ENCODE measurements around the gene NELL1.

NELL1 gene

GRCh38 chr11:20669820-20670684 lies 666 bp downstream of the NELL1 start:
- DNase-seq: no peak

DNA sequence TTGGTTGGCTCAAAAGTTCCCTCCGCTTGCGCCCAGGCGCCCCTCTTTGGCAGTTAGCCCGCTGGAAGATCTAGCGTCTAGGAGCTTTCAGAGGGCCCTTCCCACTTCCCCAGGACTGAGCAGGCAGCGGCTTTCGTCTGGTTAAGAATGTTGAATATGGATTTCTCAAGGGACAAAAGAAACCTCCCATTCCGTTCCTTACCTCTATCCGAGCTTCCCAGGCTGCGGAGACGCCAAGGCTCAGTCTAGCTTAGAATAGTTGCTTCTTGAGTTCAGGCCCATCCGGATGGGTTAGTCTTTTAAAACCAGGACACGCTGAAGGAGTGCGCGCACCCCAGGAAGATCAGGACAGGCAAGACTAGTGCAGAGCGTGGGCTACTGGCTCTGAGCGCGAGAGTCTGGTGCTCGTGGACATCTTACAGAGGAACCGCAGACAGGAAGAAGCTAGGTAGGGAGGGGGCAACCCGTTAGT lies 1.6 kb downstream of the NELL1 start:
- no peak for DNase-seq

GRCh38 chr11:20671856-20672546 lies 2.6 kb downstream of the NELL1 start:
- no peak for DNase-seq

GRCh38 chr11:20672575-20672974 lies 3.2 kb downstream of the NELL1 start:
- no peak for DNase-seq

GRCh38 chr11:20676658-20677057 lies 7.3 kb downstream of the NELL1 start:
- DNase-seq: no peak

DNA sequence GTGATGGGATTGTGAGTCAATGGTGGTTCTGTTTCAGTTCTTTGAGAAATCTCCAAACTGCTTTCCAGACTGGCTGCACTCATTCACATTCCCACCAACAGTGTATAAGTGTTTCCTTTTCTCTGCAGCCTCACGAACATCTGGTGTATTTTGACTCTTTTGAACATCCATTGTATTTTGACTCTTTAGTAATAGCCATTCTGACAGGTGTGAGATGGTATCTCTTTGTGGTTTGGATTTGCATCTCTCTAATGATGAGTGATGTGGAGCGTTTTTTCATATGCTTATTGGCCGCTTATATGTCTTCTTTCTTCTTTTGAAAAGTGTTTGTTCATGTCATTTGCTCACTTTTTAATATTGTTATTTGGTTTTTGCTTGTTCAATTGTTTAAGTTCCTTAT lies 19.4 kb downstream of the NELL1 start:
- no peak for DNase-seq

- DNase-seq: no peak
Observed at GRCh38 chr11:20707876-20708275, 38.5 kb downstream of the NELL1 start.

- DNase-seq: no peak
Observed at GRCh38 chr11:20712912-20713311, 43.5 kb downstream of the NELL1 start.

DNA sequence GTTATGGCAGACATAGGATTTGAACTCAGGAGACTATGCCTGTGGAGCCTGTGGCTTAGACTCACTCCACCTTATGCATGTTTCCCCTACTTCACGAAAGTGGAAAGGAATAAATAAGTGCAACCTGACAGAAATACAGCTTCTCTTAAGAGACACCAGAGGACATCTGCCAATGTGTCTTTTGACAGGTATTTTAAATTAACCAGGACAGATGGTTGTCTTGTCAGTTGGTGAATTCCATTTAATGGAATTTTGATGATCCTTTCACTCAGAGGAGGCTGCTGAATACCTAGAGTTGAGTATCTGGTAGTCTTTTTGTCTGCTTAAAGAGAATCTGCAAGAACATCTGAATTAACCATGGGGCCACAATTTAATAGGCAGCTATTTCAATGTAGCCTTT lies 46.1 kb downstream of the NELL1 start:
- no peak for DNase-seq

GRCh38 chr11:20715931-20716330 lies 46.5 kb downstream of the NELL1 start:
- no peak for DNase-seq

- DNase-seq: no peak
Observed at GRCh38 chr11:20719821-20720220, 50.4 kb downstream of the NELL1 start.

DNA sequence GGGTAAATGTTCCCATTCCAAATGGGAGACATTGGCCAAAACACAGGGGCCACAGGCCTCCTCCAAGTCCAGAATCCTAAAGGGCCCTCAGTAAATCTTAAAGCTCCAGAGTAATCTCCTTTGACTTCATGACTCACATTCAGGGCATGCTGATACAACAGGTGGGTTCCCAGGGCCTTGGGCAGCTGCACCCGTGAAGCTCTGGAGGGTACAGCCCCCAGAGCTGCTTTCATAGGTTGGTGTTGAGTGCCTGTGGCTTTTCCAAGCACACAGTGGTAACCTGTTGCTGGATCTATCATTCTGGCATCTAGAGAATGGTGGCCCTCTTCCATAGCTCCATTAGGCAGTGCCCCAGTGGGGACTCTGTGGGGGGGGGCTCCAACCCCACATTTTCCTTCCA lies 54.0 kb downstream of the NELL1 start:
- DNase-seq: no peak

- DNase-seq: no peak
Observed at GRCh38 chr11:20729597-20730105, 60.3 kb downstream of the NELL1 start.

DNA sequence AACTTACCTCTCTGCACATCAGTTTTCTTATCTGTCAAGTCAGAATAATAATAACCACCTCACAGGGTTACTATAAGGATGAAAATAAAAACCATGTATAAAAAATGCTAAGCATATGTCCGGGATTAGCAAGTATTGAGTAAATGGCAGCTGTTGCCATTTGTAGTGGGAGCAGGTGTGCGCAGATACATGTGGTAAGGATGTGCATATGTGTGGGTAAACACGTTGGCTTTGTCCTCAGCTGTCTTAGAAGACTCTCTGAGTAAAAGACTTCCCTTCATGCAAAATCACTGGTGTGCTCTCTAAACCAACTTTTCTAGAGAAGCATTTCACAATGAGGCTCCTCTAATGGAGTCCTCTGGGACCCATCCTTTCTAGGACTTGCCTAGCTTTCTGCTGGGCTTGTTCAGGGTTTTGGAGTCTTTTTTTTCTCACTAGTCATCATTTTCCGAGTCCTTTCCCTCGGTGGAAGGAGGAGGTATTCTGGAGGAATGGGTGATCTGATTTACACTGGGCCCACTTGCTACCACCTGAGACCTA lies 62.4 kb downstream of the NELL1 start:
- no peak for DNase-seq

DNA sequence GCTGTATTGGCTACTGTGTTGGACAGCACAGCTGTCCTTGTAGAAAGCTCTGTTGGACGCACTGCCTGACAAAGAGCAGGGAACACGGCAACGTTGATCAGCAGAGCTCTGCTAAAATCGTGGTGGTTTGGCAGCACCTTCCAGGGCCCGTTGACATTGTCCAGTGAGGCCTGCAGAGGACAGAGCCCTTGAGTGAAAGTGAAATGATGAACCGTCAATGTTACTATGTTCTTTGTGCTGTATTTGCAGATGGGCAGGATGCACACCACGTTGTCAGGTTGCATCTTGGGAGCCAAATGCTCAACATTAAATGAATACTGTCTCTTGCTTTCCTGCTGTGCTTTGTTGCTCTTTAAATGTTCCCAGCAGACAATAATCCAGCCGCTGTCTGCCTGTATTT lies 69.7 kb downstream of the NELL1 start:
- no peak for DNase-seq

DNA sequence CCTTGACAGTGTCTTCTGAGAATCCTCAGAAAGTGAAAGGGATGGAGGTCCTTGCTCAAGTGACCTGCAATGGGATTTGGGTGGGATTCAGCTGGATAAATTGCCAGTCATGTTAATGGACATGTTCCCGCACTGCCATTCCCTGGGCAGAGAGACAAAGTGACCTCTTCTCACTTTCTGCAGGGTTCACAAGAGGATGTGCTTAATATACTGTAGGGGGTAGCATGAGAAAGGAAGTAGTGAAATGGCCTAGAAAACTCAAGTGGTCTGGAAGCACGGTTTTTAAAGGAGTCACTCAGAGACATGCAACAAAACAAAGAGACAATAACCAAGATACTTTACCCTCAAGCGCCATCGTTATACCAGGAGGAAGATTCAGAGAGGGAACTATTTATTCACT lies 70.2 kb downstream of the NELL1 start:
- DNase-seq: no peak

- no peak for DNase-seq
Observed at GRCh38 chr11:20754933-20755332, 85.5 kb downstream of the NELL1 start.

DNA sequence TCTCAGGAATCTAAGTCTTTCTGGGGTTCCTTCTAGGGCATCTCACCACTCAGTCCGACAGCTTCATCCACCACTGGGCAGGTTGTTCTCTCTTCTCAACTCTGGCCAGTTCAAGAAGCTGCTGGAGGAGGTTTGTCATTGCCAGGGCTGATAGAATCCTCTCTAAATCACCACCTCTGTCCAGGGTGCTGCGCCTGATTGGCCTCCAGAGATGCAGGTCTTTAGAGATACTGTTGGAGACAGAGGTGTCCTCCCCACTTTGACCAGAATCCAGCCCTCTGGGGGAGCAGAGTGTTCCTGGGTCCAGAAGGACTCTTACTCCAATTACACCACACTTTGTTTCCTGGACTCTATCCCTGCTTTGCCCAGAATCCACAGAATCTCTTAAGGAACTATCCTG lies 90.2 kb downstream of the NELL1 start:
- DNase-seq: no peak

GRCh38 chr11:20760811-20761210 lies 91.4 kb downstream of the NELL1 start:
- DNase-seq: no peak

GRCh38 chr11:20762116-20762844 lies 92.9 kb downstream of the NELL1 start:
- no peak for DNase-seq

- DNase-seq: no peak
Observed at GRCh38 chr11:20762980-20763379, 93.6 kb downstream of the NELL1 start.

- DNase-seq: no peak
Observed at GRCh38 chr11:20770414-20770946, 101.1 kb downstream of the NELL1 start.

DNA sequence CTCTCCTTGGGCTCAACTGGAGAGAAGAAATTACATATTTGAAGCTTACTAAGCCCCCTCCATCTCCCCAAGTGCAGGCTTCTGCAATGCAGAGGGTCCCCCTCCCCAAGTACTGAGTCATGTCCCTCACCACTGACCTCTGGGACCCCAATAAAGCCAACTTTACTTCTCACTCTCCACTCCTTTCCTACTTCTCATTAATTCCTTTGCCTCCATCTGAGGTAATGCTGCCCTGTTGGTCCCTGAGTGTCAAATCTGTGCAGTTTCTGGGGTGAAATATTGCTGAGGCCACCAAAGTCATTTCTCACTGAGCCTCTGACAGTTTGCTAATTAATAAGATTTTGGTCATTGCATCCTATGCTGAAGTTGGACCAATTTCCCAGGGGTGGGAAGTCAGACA lies 101.6 kb downstream of the NELL1 start:
- no peak for DNase-seq

Data from CD4-positive, alpha-beta T cell treated with Interferon alpha-2 for 1 hour (primary cell).